Umbilical cord (tissue), 2 donors: ENCODE results near the gene ADAMTSL1. TPM values are rescaled to one million over a fixed set of nuclear protein-coding genes. Genes with fewer than 3 reads are reported as not detected.
"Not testable (repeated sequence)": the region's sequence is repeated elsewhere in the genome, so short reads cannot be mapped to it uniquely, and the experiment has no call there.

ENCODE experiments used
- DNase-seq: peaks from one replicate; pipeline ENCODE4 v3.0.0-alpha.2; 2015; ENCODE audit warnings: low spot score
- total RNA-seq: library from RNA; depleted of rRNA; stranded (reverse); fragments of >200 nt; gene quantifications from one replicate; pipeline ENCODE4 v1.2.3, GENCODE V29; 2014; ENCODE audit warnings: low replicate concordance; ENCODE audit not compliant: insufficient read depth

Gene ADAMTSL1
- total RNA-seq, 1 donor from 2014 or later: 26.5 TPM

DNA sequence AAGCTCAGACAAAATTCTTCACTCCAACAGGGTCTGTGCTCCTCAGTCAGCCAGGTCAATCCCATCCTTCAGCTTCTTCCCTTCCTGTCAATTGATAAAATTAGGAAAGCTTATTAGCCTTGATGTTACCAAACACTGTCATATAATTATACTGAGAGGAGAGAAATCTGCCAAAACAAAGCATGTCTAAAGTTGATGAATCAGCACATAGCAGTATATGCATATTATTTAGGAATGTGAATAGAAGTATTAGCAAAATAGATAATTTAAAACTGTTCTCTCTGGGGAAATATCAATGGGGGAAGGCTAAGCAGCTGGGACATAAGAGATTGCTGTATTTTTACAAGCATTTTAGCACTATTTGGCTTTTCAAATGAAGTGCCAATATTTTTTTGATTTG, 451.9 kb downstream of the ADAMTSL1 start:
- DNase-seq: no peak

DNA sequence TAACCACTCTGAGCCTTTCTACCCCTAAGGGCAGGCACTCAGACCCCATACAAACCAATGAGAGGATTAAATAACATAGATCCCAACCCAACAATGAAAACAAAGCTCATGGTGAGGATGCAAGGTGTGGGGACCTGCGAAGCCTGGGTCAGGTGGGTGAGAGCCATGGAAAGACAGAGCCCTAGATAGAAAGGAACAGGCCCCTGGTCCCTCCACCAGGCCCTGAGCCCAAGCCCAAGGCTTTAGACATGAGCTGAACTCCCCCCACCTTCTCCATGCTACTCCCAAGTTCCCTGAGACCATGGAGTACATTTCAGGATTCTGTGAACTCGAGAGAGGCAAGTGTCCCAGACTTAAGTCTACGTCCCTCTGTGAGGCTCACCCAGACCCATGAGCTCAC, 452.6 kb downstream of the ADAMTSL1 start:
- DNase-seq: no peak

- DNase-seq: peak; percentile 30
Observed at GRCh38 chr9:18928711-18929110, 454.8 kb downstream of the ADAMTSL1 start.

DNA sequence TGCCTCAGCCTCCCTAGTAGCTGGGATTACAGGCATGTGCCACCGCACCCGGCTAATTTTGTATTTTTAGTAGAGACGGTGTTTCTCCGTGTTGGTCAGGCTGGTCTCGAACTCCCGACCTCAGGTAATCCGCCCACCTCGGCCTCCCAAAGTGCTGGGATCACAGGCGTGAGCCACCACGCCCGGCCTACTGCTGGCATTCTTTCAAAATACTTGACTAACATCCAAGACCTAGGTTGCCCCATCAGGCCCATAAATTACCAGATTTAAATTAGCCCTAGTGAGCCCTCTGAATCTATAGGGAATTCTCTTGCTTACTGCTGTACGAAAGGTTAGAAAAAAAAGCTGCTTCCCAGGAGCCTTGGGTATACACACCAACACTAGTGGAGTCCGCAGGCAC, 456.7 kb downstream of the ADAMTSL1 start:
- not testable (repeated sequence) for DNase-seq

DNA sequence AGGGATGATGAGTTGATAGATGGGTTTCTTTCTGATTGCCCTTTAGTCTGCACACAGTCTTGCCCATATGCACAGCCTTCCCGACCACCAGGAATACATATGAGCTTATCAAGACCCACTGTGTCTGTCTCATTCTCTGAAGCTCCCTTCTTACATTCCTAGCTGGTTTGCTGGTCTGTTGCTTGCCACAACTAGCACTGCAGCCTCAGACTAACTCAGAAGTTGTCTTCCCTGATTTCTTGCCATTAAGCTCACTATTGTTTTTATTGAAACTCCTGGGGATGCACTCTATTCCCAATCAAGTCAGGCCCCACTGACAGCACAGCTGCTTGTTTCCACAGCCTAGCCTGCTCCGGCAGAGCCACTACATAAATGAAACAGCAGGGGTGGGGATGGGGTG, 461.6 kb downstream of the ADAMTSL1 start:
- no peak for DNase-seq

- no peak for DNase-seq
Observed at GRCh38 chr9:18936094-18936871, 462.3 kb downstream of the ADAMTSL1 start.

GRCh38 chr9:18939943-18940342, 466.0 kb downstream of the ADAMTSL1 start:
- DNase-seq: no peak

DNA sequence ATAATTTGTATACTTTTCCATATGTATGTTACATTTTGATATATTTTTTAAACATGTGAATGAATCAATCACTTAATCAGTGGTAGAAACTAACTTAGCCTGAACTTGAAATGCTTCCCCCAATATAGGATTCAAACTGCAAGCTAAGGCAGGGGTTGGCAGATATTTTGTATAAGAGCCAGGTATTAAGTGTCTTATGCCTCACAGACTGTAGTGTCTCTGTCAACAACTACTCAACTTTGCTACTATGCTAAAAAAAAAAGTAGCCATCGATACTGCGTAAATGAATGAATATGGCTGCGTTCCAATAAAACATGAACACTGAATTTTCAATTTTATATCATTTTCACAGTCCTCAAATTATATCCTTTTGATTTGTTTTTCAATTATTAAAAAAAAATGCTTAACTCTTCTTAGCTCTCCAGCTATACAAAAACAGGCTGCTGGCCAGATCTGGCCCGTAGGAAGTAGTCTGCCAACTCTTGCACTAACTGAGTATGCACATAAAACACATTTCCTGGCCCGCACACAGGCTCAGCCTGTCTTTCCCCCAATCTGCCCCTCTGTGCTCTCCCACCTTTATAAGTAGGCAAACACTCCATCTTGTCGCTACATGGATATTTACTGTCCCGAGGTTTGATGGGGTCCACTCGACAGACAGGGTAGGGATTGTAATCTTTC, 467.2 kb downstream of the ADAMTSL1 start:
- DNase-seq: no peak

DNA sequence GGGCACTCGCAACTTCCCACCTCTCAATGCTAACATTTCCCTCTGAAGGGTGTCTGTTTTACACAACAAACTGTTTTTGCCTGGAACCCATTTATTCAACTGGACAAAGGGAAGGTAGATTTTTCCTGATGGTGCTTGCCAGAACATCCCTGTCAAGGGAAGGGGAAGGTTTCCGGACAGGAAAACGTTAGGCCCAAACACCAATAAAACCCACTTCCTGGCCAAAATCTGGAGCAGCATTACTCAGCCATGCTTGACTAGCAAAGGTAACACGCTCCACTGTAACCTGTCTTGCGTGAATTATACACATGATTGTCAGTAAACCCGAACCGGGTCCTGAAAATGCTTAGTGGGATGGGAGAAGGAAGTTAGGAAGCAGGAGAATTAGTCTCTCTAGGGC, 468.8 kb downstream of the ADAMTSL1 start:
- DNase-seq: no peak

GRCh38 chr9:18947892-18948339, 474.0 kb downstream of the ADAMTSL1 start:
- DNase-seq: peak; percentile 46

DNA sequence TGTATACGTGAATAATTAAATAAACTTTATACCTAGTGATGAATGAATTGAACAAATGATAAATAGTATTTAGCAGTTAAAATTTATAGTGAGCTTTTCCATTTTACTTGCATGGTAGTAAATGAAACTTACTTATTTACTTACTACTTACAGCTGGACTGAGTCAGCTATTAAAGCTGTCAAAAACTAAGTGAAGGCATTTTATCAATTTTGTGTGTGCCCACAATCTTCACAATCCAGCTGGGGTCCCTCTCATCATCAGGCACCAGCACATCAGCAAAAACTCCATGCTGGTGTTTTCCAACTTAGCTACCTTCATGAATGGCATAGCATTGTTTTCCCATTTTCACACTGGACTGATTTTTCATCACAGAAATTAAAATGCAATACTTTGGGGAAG, 478.0 kb downstream of the ADAMTSL1 start:
- DNase-seq: no peak

- DNase-seq: no peak
Observed at GRCh38 chr9:18955626-18956025, 481.7 kb downstream of the ADAMTSL1 start.
